Measurements from ENCODE around the gene EMC10. TPM values are rescaled to one million over a fixed set of nuclear protein-coding genes. Genes with fewer than 3 reads are reported as not detected.
"Not testable (repeated sequence)": the region's sequence is repeated elsewhere in the genome, so short reads cannot be mapped to it uniquely, and the experiment has no call there.

The EMC10 gene
- total RNA-seq, 1 donor from 2014 or later: 123 TPM

DNA sequence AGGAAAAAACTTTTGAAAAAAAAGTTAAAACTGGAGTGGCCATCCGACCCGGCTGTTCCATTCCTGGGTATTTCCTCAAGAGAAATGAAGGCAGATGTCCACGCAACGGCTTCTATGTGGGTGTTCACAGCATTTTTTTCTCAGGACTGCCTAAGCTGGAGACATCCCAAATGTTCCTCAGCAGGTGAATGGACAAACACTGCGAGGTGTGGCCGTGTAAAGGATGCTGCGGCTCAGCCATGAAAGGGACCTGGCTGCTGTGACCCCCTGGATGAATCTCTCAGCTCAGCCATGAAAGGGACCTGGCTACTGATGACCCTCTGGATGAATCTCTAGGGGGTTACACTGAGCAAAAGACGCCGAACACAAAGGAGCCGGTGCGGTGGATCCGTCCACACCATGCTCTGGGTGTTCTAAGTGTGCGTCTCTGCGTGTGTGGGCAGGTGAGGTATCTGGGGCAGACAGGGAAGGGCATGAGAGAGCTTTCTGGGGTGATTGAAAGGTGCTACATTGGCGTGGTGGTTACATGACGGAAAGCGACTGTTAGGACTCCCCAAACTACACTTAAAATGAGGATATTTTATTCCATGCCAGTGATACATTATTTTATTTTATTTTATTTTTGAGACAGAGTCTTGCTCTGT, 44.6 kb downstream of the EMC10 start:
- TF ChIP-seq, protein P1, sequence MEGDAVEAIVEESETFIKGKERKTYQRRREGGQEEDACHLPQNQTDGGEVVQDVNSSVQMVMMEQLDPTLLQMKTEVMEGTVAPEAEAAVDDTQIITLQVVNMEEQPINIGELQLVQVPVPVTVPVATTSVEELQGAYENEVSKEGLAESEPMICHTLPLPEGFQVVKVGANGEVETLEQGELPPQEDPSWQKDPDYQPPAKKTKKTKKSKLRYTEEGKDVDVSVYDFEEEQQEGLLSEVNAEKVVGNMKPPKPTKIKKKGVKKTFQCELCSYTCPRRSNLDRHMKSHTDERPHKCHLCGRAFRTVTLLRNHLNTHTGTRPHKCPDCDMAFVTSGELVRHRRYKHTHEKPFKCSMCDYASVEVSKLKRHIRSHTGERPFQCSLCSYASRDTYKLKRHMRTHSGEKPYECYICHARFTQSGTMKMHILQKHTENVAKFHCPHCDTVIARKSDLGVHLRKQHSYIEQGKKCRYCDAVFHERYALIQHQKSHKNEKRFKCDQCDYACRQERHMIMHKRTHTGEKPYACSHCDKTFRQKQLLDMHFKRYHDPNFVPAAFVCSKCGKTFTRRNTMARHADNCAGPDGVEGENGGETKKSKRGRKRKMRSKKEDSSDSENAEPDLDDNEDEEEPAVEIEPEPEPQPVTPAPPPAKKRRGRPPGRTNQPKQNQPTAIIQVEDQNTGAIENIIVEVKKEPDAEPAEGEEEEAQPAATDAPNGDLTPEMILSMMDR (conservative IDR thresholded peaks at IDR 0.05; ENCODE audit: low read depth, low read length): no peak
- DNase-seq (ENCODE audit: low read depth): no peak
- H3K4me3 ChIP-seq (ENCODE audit: low read depth, low read length): no peak overlapping the region

DNA sequence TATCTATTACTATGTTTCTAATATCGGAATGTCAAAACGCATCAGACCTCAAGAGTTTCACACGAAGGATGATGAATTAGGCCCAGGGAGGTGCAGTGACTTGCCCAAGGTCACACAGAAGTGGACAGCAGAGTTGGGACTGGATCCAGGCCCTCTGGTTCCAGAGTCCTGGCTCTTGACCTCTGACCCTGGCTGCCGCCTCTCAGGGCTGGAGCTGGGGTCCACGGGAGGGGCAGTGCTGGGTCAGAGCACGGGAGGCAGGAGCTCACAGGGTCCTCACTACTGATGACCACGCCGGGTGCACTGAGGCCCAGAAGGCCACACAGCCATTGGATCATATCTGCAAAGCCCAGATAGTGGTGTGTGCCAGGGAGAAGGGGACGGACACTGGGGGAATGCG, 46.6 kb downstream of the EMC10 start:
- DNase-seq (ENCODE audit: low read depth): no peak

DNA sequence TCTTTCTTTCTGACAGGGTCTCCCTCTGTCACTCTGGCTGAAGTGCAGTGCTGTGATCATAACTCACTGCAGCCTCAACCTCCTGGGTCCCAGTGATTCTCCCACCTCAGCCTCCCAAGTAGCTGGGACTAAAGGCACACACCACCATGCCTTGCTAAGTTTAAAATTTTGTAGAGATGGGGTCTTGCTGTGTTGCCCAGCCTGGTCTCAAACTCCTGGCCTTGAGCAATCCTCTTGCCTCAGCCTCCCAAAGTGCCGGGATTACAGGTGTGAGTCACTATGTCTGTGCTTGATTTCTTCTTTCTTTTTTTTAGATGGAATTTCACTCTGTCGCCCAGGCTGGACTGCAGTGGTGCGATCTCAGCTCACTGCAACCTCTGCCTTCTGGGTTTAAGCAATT, 51.7 kb downstream of the EMC10 start:
- not testable (repeated sequence) for DNase-seq (ENCODE audit: low read depth); H3K4me3 ChIP-seq (ENCODE audit: low read depth, low read length)

More for the DNA sequence above, 46.6 kb downstream of the EMC10 start:
- TF ChIP-seq, protein P1 (conservative IDR thresholded peaks at IDR 0.05; ENCODE audit: low read depth, low read length): no peak
- no peak overlapping the region for H3K4me3 ChIP-seq (ENCODE audit: low read depth, low read length)

DNA sequence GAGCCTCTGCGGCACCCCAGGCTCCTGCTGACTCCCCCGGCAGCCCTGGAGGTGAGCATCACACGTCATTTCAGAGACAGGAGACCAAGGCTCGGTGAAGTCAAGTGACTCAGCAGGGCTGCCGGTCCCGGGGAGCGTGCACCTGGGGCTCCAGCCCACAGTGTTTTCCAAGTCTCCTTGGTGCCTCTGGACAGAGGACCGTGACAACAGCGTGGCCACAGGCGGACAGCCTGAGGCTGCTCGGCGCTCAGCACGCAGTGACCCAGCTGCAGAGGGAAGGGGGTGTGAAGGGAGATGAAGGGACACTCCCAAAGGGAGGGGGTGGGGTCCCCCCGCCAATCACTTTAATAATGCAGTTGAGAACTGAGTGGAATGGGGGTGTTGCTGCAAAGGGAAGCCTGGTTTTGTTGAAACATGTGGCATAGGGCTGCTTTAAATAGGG, 54.9 kb downstream of the EMC10 start:
- TF ChIP-seq, protein P1 (conservative IDR thresholded peaks at IDR 0.05; ENCODE audit: low read depth, low read length): no peak
- no peak for DNase-seq (ENCODE audit: low read depth)
- no peak overlapping the region for H3K4me3 ChIP-seq (ENCODE audit: low read depth, low read length)

DNA sequence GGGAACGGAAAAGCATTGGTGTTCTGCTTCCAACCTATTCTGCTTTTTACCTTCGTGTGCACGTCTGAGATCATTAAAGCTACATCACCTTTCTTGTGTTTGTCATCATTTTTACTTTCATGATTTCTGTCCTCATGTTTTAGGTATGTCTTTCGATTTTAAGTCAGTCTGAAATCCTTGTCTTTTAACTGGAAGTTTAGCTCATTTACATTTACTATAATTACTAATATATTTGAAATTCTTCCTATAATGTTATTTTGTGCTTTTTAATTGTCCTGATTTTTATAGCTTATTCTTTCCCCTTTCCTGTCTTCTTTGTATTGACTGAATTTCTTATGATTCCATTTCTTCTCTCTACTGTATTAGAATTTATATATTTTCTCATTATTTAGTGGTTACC, 56.6 kb downstream of the EMC10 start:
- TF ChIP-seq, protein P1 (conservative IDR thresholded peaks at IDR 0.05; ENCODE audit: low read depth, low read length): no peak
- H3K4me3 ChIP-seq (ENCODE audit: low read depth, low read length): no peak overlapping the region
- no peak for DNase-seq (ENCODE audit: low read depth)

DNA sequence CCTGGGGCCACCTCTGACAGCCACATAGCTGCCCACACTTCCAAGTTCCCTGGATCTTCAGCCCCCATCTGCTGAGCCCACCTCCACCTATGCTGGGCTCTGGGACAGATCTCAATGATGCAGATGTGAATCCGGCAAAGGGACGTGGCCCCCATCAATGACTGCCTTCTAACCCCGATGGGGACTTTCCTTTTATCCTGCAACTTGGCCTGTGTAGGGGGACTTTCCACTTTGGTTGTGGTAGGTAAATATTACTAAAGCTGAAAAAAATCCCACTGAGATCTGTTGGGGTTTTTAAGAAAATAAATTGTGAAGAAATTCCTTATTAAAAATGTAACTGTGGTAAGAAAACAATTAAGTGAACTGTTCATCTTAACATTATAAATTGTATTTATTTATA, 58.2 kb downstream of the EMC10 start:
- TF ChIP-seq, protein P1 (conservative IDR thresholded peaks at IDR 0.05; ENCODE audit: low read depth, low read length): no peak

DNA sequence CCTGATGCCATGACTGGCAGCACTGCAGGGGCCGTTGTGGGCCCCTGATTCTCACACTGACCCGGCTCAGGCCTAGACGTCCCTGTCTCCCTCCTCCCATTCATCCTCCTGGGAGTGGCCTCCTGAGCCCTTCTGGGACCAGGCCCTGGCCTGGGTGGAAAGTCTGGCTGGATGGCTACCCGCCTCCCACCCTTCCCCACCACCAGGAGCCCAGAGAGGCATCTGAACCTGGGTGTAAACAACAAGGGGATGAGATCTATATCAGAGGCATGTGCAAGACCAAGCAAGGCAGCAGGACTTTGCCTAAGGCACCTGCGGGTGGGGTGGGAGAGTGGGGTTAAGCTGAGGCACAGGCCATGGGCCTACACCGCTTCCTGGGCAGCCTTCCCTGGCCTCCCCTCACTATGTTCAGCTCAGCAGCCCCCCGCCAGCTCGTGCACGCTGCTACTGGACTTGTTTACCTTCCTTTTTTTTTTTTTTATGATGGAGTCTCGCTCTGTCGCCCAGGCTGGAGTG, 59.4 kb downstream of the EMC10 start:
- no peak overlapping the region for H3K4me3 ChIP-seq (ENCODE audit: low read depth, low read length)
- no peak for DNase-seq (ENCODE audit: low read depth)
- TF ChIP-seq, protein P1 (conservative IDR thresholded peaks at IDR 0.05; ENCODE audit: low read depth, low read length): no peak

More for the DNA sequence above, 58.2 kb downstream of the EMC10 start:
- H3K4me3 ChIP-seq (ENCODE audit: low read depth, low read length): no peak overlapping the region
- DNase-seq (ENCODE audit: low read depth): no peak
